Stomach (tissue), 4 donors: Measurements from ENCODE around the gene DNM3.

ENCODE experiments used
- POLR2A ChIP-seq, 4 donors: fragments of 450-650 bp; IDR thresholded peaks; one replicate each; pipeline ENCODE4 v1.6.1; 2016; ENCODE audit warnings: antibody characterized with exemption in 4 of 4, control low read depth in 2 of 4, mild to moderate bottlenecking in 1 of 4, moderate library complexity in 1 of 4
- TF ChIP-seq, protein P1 (sequence below), 7 experiments: fragments of 450-650 bp in 4 of 7; fragments of 200-600 bp in 3 of 7; sonication (generic) in 3 of 7; IDR thresholded peaks; one replicate each; pipeline ENCODE4 v1.5.1; 2016 to 2019; ENCODE audit warnings: antibody characterized with exemption in 7 of 7, control low read depth in 2 of 7, mild to moderate bottlenecking in 1 of 7

DNA sequence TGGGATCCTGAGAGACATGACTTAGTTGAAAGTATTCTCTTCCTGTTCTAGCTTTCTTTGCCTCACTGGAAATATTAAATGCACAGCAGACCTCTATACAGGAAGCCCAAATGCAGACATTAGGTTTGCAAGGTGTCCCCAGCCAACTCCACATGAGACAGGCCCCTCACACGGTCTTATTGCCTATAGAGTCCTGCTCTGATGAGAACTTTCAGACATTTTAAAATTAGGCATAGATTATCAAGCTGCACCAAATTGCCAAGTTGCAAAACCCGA, 327.2 kb downstream of the DNM3 start:
- TF ChIP-seq, protein P1, sequence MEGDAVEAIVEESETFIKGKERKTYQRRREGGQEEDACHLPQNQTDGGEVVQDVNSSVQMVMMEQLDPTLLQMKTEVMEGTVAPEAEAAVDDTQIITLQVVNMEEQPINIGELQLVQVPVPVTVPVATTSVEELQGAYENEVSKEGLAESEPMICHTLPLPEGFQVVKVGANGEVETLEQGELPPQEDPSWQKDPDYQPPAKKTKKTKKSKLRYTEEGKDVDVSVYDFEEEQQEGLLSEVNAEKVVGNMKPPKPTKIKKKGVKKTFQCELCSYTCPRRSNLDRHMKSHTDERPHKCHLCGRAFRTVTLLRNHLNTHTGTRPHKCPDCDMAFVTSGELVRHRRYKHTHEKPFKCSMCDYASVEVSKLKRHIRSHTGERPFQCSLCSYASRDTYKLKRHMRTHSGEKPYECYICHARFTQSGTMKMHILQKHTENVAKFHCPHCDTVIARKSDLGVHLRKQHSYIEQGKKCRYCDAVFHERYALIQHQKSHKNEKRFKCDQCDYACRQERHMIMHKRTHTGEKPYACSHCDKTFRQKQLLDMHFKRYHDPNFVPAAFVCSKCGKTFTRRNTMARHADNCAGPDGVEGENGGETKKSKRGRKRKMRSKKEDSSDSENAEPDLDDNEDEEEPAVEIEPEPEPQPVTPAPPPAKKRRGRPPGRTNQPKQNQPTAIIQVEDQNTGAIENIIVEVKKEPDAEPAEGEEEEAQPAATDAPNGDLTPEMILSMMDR (IDR thresholded peaks at IDR 0.05): no peak
- TF ChIP-seq POLR2A (IDR thresholded peaks at IDR 0.05): no peak
